K562 (cell line): ENCODE measurements around the gene U2SURP. TPM values are rescaled to one million over a fixed set of nuclear protein-coding genes. Genes with fewer than 3 reads are reported as not detected.

Experiments used
- ARHGAP35 ChIP-seq: fragments of 450-650 bp; IDR thresholded peaks from 2 replicates; pipeline ENCODE4 v1.6.1; 2018; ENCODE audit not compliant: partially characterized antibody
- ASH1L ChIP-seq: fragments of 450-650 bp; IDR thresholded peaks from 2 replicates; pipeline ENCODE4 v1.6.1; 2018; ENCODE audit warnings: borderline replicate concordance, mild to moderate bottlenecking, low read depth; ENCODE audit not compliant: partially characterized antibody
- ATF4 ChIP-seq: fragments of 450-650 bp; formaldehyde crosslinking; IDR thresholded peaks from 2 replicates; pipeline ENCODE4 v1.4.0; 2022; ENCODE audit warnings: mild to moderate bottlenecking, moderate library complexity
- CCAR2 ChIP-seq: fragments of 200-400 bp; formaldehyde crosslinking; IDR thresholded peaks from 2 replicates; pipeline ENCODE4 v1.6.1; 2017; ENCODE audit warnings: mild to moderate bottlenecking, low read depth, low read length
- CGGBP1 ChIP-seq: fragments of 250-450 bp; sonication (Bioruptor Pico); IDR thresholded peaks from 2 replicates; pipeline ENCODE4 v1.9.0; 2021; ENCODE audit warnings: mild to moderate bottlenecking
- CREBBP ChIP-seq: IDR thresholded peaks from one replicate; pipeline ENCODE4 v1.6.1; 2012; ENCODE audit warnings: low read depth, mild to moderate bottlenecking, control low read depth, inconsistent platforms, low read length
- MBD1 ChIP-seq: fragments of 250-450 bp; sonication (Bioruptor Pico); IDR thresholded peaks from 2 replicates; pipeline ENCODE4 v1.8.0; 2022; ENCODE audit warnings: inconsistent platforms
- MEF2A ChIP-seq: IDR thresholded peaks from 2 replicates; pipeline ENCODE4 v1.6.1; 2011; ENCODE audit warnings: low read depth, mild to moderate bottlenecking, low read length, moderate library complexity; ENCODE audit not compliant: control insufficient read depth
- MEF2D ChIP-seq: conservative IDR thresholded peaks from 2 replicates; pipeline ENCODE4 v1.6.1; 2016; ENCODE audit warnings: low read depth, missing genetic modification characterization, missing compliant biosample characterization
- PTTG1 ChIP-seq: fragments of 450-650 bp; IDR thresholded peaks from 2 replicates; pipeline ENCODE4 v1.6.1; 2016; ENCODE audit warnings: low read depth, mild to moderate bottlenecking, missing genetic modification characterization, missing compliant biosample characterization
- ZNF174 ChIP-seq: fragments of 250-450 bp; sonication (Bioruptor Pico); IDR thresholded peaks from 2 replicates; pipeline ENCODE4 v1.4.0; 2020; ENCODE audit warnings: mild to moderate bottlenecking
- ZNF184 ChIP-seq: sonication (generic); formaldehyde crosslinking; IDR thresholded peaks from 2 replicates; pipeline ENCODE4 v1.5.0; 2020; ENCODE audit warnings: missing genetic modification reagents
- ZNF316 ChIP-seq: fragments of 450-650 bp; IDR thresholded peaks from 2 replicates; pipeline ENCODE4 v1.6.1; 2016
- ZNF444 ChIP-seq: fragments of 250-450 bp; sonication (Bioruptor Pico); IDR thresholded peaks from 2 replicates; pipeline ENCODE4 v1.4.0; 2020; ENCODE audit warnings: mild to moderate bottlenecking, moderate library complexity
- ZNF696 ChIP-seq: fragments of 250-450 bp; sonication (Bioruptor Pico); conservative IDR thresholded peaks from 2 replicates; pipeline ENCODE4 v1.4.0; 2020; ENCODE audit warnings: mild to moderate bottlenecking, moderate library complexity
- polyA plus RNA-seq, 8 experiments: library from polyadenylated mRNA; depleted of rRNA in 4 of 8; stranded (reverse) in 5 of 8; unstranded in 3 of 8; fragments of >200 nt; fragmentation: Nextera tagmentation in 2 of 8; fragmentation: Illumina TruSeq in 1 of 8; extraction: Ambion mirVana in 2 of 8; extraction: Trizol in 1 of 8; gene quantifications; 2 replicates each; pipeline versions ENCODE4 v1.2.1 to v1.2.3, GENCODE V29; 2011 to 2014; ENCODE audit warnings: inconsistent platforms in 1 of 8, missing spikeins in 1 of 8
- total RNA-seq, 7 experiments: library from RNA; depleted of rRNA in 6 of 7; stranded (reverse); fragments of >200 nt in 6 of 7; fragmentation: Illumina TruSeq in 2 of 7; extraction: Trizol in 2 of 7; gene quantifications; 2 replicates each; pipeline versions ENCODE4 v1.2.1 to v1.2.3, GENCODE V29; 2011 to 2021; ENCODE audit warnings: low replicate concordance in 1 of 7
- TF ChIP-seq, protein P1 (sequence below), 2 experiments: fragments of 250-450 bp in 1 of 2; fragments of 450-650 bp in 1 of 2; sonication (Bioruptor Pico) in 1 of 2; IDR thresholded peaks; 2 replicates each; pipeline versions ENCODE4 v1.6.1 to v1.8.0; 2016 to 2021; ENCODE audit warnings: mild to moderate bottlenecking in 2 of 2, moderate library complexity in 2 of 2, missing compliant biosample characterization in 1 of 2, missing genetic modification characterization in 1 of 2
- TF ChIP-seq, protein P2 (sequence below): fragments of 200-400 bp; formaldehyde crosslinking; IDR thresholded peaks from 2 replicates; pipeline ENCODE4 v1.6.1; 2017; ENCODE audit warnings: mild to moderate bottlenecking, low read depth, low read length, moderate library complexity
- TF ChIP-seq, protein P3 (sequence below): sonication (generic); formaldehyde crosslinking; IDR thresholded peaks from 2 replicates; pipeline ENCODE4 v1.8.0; 2022; ENCODE audit warnings: missing genetic modification reagents, mild to moderate bottlenecking, moderate library complexity, borderline replicate concordance
- TF ChIP-seq, protein P4 (sequence below): fragments of 250-450 bp; sonication (Bioruptor Pico); IDR thresholded peaks from 2 replicates; pipeline ENCODE4 v1.5.0; 2020; ENCODE audit warnings: mild to moderate bottlenecking, borderline replicate concordance

U2SURP gene
- total and polyA plus RNA-seq, 9 of the 15 experiments (the other 6 are each of a cell fraction or from before 2014, with no cell fraction given) = 128 to 322 (median 191) TPM

DNA sequence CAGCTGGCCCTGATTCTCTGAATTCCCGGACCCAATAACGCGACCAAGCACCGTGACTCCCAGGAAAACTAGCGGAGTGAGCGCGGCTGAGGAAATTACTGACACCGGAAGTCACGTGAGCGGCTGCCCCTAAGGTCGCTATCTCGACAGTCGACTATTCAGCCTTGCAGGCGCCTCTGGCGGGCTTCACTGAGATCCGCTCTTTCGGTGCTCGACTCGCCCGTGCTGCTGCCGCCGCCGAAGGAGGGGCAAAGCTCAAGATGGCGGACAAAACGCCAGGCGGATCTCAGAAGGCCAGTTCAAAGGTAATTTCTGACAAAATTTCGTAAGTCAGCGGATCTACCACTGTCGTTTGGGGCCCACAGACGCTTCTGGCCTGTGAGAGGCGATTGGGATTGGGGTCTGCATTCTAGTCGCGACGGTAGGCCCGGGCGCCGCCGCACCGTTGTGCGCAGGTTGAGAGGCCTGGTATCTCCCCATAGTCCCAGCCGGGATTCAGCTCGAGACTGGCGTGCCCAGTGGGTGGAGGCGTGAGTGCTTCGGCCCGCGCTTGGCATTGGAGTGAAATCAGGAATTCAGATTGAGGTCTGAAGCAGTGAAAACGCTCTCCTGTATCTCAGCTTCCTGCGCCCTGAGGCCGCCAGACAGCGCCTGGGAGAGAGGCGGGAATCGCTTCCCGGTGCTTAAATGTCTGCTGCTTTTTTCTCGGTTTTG lies at the start of gene U2SURP (continued):
- TF ChIP-seq MEF2D (tag) = no peak
- TF ChIP-seq, protein P1, sequence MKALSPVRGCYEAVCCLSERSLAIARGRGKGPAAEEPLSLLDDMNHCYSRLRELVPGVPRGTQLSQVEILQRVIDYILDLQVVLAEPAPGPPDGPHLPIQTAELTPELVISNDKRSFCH (CRISPR knock-in tag; IDR thresholded peaks at IDR 0.05) = no peak
- TF ChIP-seq, protein P1 (tag; IDR thresholded peaks at IDR 0.05) = peak; percentile 85
- no peak for TF ChIP-seq CREBBP
- TF ChIP-seq ZNF696 (CRISPR knock-in tag) = no peak
- TF ChIP-seq, protein P2, sequence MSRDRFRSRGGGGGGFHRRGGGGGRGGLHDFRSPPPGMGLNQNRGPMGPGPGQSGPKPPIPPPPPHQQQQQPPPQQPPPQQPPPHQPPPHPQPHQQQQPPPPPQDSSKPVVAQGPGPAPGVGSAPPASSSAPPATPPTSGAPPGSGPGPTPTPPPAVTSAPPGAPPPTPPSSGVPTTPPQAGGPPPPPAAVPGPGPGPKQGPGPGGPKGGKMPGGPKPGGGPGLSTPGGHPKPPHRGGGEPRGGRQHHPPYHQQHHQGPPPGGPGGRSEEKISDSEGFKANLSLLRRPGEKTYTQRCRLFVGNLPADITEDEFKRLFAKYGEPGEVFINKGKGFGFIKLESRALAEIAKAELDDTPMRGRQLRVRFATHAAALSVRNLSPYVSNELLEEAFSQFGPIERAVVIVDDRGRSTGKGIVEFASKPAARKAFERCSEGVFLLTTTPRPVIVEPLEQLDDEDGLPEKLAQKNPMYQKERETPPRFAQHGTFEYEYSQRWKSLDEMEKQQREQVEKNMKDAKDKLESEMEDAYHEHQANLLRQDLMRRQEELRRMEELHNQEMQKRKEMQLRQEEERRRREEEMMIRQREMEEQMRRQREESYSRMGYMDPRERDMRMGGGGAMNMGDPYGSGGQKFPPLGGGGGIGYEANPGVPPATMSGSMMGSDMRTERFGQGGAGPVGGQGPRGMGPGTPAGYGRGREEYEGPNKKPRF = no peak
- TF ChIP-seq ASH1L = no peak
- TF ChIP-seq PTTG1 (tag) = no peak
- TF ChIP-seq ARHGAP35 = no peak
- no peak for TF ChIP-seq ZNF444 (CRISPR knock-in tag)
- TF ChIP-seq CGGBP1 (CRISPR knock-in tag) = peak; percentile 92
- TF ChIP-seq, protein P3, sequence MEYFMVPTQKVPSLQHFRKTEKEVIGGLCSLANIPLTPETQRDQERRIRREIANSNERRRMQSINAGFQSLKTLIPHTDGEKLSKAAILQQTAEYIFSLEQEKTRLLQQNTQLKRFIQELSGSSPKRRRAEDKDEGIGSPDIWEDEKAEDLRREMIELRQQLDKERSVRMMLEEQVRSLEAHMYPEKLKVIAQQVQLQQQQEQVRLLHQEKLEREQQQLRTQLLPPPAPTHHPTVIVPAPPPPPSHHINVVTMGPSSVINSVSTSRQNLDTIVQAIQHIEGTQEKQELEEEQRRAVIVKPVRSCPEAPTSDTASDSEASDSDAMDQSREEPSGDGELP (CRISPR knock-in tag) = peak; percentile 97
- TF ChIP-seq MBD1 = no peak
- no peak for TF ChIP-seq CCAR2
- TF ChIP-seq, protein P4, sequence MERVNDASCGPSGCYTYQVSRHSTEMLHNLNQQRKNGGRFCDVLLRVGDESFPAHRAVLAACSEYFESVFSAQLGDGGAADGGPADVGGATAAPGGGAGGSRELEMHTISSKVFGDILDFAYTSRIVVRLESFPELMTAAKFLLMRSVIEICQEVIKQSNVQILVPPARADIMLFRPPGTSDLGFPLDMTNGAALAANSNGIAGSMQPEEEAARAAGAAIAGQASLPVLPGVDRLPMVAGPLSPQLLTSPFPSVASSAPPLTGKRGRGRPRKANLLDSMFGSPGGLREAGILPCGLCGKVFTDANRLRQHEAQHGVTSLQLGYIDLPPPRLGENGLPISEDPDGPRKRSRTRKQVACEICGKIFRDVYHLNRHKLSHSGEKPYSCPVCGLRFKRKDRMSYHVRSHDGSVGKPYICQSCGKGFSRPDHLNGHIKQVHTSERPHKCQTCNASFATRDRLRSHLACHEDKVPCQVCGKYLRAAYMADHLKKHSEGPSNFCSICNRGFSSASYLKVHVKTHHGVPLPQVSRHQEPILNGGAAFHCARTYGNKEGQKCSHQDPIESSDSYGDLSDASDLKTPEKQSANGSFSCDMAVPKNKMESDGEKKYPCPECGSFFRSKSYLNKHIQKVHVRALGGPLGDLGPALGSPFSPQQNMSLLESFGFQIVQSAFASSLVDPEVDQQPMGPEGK = no peak
- TF ChIP-seq ATF4 (CRISPR knock-in tag) = no peak
- TF ChIP-seq ZNF184 (CRISPR knock-in tag) = no peak
- no peak for TF ChIP-seq ZNF316
- no peak for TF ChIP-seq ZNF174 (CRISPR knock-in tag)
- no peak for TF ChIP-seq MEF2A
